ENCODE measurements around the gene FNIP2.
A peak's percentile ranks its signal among the peaks of the same experiment; 100 is the strongest.
"Not testable (repeated sequence)": the region's sequence is repeated elsewhere in the genome, so short reads cannot be mapped to it uniquely, and the experiment has no call there.

Gene FNIP2

DNA sequence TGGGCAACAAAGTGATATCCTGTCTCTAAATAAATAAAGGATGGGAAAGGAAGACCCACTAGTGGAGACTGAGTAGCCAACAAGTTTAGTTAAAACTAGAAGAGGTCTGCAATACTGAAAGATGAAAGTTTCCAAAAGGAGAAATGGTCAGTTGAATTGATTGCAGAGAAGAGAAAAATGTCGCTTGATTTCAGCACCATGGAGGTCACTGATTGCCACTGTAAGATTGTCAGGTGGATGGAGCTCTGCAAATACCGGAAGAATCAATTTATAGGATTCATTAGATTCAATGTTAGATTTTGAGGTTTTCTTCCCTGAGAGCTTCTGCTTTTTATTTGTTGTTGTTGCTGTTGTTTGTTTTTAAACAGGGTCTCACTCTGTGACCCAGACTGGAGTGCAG is 5.4 kb upstream of the FNIP2 start:
- no peak for DNase-seq

DNA sequence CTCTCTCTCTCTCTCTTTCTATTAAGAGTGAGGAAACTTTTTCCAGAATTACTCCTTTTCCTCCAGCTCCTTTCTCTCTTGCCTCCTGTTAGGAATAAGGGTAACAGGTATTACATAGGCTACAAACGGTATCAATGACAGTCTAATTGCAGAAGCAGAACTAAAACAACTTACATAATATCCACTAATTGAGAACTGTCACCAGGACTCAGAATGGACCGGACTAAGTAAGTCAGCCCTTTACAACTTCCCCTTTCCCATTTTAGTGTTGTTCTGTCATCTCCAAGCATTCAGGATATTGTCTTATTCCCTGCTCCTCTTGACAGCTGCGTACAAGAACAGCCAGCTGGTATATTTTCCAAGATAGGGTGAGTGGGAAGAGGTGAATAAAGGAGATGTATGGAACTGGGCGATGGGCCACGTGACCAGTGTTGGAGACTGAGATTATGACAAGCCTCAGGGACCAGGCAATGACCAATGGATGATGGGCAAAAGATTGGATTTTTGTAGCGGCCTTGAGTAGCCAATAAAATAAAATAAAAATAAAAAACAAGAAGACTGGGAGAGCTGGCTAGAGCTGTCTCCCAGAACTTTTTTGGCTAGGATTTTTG is 2.3 kb upstream of the FNIP2 start:
- DNase-seq, result peak; percentile 54

GRCh38 chr4:158767451-158767850 is 1.4 kb upstream of the FNIP2 start:
- no peak for DNase-seq

GRCh38 chr4:158769175-158769921 is 522 bp downstream of the FNIP2 start:
- DNase-seq, result peak; percentile 68

GRCh38 chr4:158770671-158771070 is 1.8 kb downstream of the FNIP2 start:
- DNase-seq, result no peak

DNA sequence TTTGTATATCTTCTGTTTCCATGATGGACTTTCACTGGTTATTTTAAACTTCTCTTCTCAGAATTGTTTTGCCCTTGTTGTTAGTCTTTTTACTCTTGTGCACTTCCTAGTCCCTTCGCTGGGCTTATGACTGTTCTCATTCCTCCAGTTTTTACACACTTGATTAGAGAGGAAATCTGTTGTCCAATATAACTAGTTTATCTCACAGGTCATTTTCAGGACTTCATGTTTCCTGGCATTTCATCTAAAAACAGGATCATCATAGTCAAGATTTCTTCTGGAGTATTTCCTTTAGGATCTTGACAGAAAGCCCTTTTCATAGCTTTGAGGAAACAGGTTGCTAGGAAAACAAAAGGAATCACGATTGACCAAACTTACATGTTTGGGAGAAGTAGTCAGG is 3.0 kb downstream of the FNIP2 start:
- DNase-seq, result no peak

DNA sequence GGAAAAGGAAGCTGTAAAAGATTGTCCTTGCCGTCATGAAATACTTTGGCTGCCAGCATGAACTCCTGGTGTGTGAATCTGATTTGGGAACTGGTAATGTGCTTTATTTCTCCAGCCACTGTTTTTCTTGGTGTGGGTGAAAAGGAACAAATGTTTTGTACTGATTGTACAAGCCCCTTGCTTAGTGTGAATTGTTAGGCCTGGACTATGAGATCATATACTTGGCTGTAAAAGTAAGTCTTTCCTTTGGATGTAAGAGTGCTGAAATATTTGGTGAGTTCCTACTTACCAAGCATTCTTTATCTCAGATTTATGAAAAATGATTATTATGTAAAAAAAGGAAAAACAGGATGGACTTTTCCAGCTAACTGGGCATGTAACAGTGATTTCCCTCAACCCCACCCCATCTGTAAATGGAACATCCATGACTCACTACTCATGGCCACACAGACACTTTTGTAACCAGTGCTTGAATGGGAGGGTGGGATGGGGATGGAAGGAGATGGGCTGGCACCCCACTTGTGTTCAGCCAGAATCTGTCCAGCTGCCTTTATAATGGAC is 6.3 kb downstream of the FNIP2 start:
- DNase-seq, result no peak

- DNase-seq, result no peak
These were observed 7.3 kb downstream of the FNIP2 start for GRCh38 chr4:158776106-158776505.

DNA sequence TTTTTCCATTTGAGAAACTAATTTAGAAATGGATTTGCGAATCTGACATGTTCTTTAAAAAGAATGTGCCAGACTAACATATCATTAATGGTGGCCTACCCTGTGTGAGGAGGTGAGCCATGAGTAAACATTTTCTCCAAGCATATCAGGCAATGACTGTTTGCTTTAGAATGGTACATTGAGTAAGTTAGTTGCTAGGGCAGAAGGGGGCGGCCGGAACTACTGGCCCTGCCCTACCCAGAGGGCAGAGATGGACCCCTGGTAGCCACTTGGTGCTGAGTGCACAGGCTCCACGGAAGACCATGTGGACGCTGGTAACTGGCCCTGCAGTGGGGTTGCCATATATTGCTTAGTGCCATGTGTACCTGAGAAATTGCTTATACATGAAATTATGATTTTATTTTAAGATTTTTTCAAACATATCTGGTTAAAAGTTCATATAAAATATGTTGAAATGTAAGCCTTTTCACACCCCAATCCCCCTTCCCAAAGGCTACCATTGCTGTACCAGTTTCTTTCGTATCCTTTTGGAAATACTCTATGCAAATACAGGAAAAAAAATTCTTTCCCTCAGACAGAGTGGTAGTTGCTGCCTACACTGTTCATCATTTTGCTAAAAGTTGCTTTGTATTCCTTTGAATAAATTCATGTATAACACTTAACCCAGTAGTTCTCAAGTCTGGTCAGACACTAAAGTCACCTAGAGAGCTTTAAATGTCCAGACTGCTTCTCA is 8.8 kb downstream of the FNIP2 start:
- no peak for DNase-seq

- DNase-seq, result peak; percentile 42
These were observed 9.4 kb downstream of the FNIP2 start for GRCh38 chr4:158778156-158778711.

GRCh38 chr4:158778712-158779111 is 9.9 kb downstream of the FNIP2 start:
- no peak for DNase-seq

GRCh38 chr4:158781963-158782362 is 13.1 kb downstream of the FNIP2 start:
- no peak for DNase-seq

GRCh38 chr4:158782551-158783360 is 13.9 kb downstream of the FNIP2 start:
- DNase-seq, result peak; percentile 58

GRCh38 chr4:158783785-158784184 is 15.0 kb downstream of the FNIP2 start:
- DNase-seq, result peak; percentile 29

- DNase-seq, result peak; percentile 46
These were observed 16.9 kb downstream of the FNIP2 start for GRCh38 chr4:158785718-158786117.

- no peak for DNase-seq
These were observed 17.3 kb downstream of the FNIP2 start for GRCh38 chr4:158786121-158786601.

DNA sequence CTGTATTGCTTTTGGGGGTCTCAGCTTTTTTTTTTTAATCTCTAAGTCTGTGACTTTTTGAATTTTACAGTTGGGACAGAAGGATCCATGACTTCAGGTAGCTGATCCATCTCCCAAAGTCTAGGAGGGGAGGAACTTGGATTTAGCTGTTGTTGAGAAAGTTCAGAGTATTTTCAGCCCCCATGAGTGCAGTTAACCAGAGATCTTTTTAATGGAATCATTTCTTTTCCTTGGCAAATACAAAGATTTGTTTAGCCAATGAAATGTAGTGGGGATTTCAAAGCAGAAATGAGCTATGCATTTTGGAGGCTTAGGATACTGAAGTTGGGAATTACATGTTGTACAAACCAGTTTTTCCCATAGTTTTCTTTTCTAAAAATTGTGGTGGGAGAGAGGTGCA is 18.1 kb downstream of the FNIP2 start:
- DNase-seq, result no peak

DNA sequence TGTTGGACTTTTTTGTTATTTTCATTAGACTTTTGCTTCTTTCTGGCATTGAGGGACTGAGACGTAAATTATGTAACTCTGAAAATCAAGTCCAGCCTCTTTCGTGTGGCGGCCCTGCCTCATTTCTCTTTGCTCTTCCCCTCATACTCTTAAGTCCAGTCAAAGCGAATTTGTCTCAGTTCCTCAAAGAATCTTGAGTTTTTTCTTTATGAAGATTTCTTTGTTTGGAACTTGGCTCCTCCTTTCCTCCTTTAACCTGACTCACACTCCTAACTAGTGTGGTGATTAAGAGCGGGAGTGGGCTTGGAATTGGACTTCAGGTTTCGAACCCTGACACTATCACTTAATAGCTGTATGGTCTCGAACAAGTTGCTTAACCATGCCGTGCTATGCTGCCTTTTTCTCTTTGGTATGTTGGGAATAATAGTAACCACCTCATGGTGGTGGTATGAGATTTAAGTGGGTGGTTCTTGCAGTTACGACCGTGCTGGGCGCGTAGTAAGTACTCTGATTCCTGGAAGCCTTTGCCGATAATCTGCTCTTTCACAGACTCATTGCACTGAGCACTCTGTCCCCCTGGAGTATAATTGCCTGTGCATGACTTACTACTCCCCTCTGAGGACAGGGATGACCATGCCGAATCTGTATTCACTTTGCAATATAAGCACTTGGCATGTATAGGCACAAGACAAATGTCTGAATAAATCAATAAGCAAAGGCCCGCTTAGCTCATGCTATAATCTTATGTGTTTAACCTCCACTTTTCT is 19.1 kb downstream of the FNIP2 start:
- no peak for DNase-seq

- DNase-seq, result no peak
These were observed 19.7 kb downstream of the FNIP2 start for GRCh38 chr4:158788516-158788915.

DNA sequence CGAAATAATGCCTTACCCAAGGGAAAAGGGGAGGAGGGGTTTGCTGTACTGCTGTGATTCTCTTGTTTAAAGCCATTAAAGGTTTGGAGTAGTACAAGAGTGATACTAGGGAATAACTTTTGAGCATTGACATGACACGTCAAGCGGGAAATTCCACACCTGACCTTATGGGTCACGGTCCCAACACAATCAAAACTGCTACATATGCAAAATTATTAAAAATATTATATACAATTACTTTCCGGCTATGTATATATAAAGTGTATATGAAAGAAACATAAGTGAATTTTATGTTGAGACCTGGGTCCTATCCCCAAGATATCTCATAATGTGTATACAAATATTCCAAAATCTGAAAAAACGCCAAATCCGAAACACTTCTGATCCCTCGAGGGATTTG is 21.0 kb downstream of the FNIP2 start:
- DNase-seq, result no peak

DNA sequence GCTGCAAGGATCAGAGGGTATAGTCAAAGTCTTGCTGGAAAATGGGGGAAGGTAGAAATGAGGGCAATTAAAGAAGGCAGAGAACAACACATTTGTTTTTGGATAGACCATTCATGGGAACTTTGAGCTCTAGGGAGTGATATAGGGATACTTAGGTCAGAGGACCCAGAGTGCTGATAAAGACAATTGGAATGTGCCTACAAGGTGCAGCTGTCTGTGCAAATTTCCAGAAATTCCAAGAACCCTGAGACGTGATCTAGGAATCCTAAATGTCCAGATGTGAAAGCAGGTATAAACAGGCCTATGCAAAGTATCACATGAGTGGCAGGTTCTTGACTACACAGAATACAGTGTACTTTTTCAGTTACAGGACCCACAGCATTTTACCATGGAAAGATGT is 24.2 kb downstream of the FNIP2 start:
- no peak for DNase-seq

DNA sequence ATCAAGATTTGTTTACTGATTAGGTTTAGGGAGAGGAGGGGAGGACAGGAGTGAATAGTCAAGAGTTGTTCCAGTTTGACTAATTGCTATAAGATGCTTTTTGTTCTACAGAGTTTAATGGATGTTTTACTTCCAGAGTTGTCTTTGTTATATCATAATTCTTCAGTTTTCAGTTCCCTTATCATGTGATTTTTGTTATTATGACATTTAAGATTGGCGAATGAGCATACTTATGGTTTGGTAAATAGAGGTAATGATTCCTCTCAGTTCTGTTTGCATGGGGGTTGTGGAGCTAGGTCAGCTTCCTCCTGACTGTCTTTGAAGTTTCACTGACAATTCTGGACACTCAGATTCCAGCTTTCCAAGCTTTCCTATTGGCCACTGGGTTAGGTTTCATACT is 24.6 kb downstream of the FNIP2 start:
- not testable (repeated sequence) for DNase-seq
